OCI-LY7 (cell line): ENCODE data around the gene EP400.

Experiments
- EZH2phosphoT487 ChIP-seq: fragments of 200-600 bp; sonication (generic); IDR thresholded peaks from 2 replicates; pipeline ENCODE4 v1.6.1; 2018; ENCODE audit warnings: low read depth, borderline replicate concordance, mild to moderate bottlenecking, mixed run types, antibody characterized with exemption, low read length, moderate library complexity, mixed read lengths
- TF ChIP-seq, protein P1 (sequence below): fragments of 200-600 bp; sonication (generic); conservative IDR thresholded peaks from 2 replicates; pipeline ENCODE4 v1.5.1; 2014; ENCODE audit warnings: mild to moderate bottlenecking, antibody characterized with exemption, low read length, moderate library complexity, mixed read lengths

DNA sequence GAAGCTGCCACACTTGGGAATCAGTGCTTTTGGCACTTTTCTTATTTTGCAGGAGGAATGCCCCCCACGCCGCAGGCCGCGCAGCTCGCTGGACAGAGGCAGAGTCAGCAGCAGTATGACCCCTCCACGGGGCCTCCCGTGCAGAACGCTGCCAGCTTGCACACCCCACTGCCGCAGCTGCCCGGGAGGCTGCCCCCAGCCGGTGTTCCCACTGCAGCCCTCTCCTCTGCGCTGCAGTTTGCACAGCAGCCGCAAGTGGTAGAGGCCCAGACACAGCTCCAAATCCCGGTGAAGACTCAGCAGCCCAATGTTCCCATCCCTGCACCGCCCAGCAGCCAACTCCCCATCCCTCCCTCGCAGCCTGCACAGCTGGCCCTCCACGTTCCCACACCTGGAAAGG, 32.3 kb downstream of the EP400 start:
- TF ChIP-seq, protein P1, sequence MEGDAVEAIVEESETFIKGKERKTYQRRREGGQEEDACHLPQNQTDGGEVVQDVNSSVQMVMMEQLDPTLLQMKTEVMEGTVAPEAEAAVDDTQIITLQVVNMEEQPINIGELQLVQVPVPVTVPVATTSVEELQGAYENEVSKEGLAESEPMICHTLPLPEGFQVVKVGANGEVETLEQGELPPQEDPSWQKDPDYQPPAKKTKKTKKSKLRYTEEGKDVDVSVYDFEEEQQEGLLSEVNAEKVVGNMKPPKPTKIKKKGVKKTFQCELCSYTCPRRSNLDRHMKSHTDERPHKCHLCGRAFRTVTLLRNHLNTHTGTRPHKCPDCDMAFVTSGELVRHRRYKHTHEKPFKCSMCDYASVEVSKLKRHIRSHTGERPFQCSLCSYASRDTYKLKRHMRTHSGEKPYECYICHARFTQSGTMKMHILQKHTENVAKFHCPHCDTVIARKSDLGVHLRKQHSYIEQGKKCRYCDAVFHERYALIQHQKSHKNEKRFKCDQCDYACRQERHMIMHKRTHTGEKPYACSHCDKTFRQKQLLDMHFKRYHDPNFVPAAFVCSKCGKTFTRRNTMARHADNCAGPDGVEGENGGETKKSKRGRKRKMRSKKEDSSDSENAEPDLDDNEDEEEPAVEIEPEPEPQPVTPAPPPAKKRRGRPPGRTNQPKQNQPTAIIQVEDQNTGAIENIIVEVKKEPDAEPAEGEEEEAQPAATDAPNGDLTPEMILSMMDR = no peak
- TF ChIP-seq EZH2phosphoT487 = no peak
